Measurements from ENCODE around the gene PCNA.

GRCh38 chr20:5136096-5136495, 16.3 kb upstream of the PCNA start:
- TF ChIP-seq CTCF (IDR thresholded peaks at IDR 0.05 in 8 of 11, conservative IDR thresholded peaks at IDR 0.05 in 3 of 11) (no peak), POLR2AphosphoS5 (IDR thresholded peaks at IDR 0.05) (no peak), POLR2A (IDR thresholded peaks at IDR 0.05) (no peak)
